ENCODE data around the gene LRMDA.
A peak's percentile ranks its signal among the peaks of the same experiment; 100 is the strongest.

LRMDA gene

GRCh38 chr10:75592151-75592787 is 160.8 kb downstream of the LRMDA start:
- H3K27me3 Mint-ChIP-seq (ENCODE audit: low read depth, poor library complexity), result no peaks in the 10 kb centered on the region
- H3K4me3 Mint-ChIP-seq, result peak overlapping the region; percentile 18
- TF ChIP-seq, protein P1, sequence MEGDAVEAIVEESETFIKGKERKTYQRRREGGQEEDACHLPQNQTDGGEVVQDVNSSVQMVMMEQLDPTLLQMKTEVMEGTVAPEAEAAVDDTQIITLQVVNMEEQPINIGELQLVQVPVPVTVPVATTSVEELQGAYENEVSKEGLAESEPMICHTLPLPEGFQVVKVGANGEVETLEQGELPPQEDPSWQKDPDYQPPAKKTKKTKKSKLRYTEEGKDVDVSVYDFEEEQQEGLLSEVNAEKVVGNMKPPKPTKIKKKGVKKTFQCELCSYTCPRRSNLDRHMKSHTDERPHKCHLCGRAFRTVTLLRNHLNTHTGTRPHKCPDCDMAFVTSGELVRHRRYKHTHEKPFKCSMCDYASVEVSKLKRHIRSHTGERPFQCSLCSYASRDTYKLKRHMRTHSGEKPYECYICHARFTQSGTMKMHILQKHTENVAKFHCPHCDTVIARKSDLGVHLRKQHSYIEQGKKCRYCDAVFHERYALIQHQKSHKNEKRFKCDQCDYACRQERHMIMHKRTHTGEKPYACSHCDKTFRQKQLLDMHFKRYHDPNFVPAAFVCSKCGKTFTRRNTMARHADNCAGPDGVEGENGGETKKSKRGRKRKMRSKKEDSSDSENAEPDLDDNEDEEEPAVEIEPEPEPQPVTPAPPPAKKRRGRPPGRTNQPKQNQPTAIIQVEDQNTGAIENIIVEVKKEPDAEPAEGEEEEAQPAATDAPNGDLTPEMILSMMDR (IDR thresholded peaks at IDR 0.05), result no peak
- no peaks in the 10 kb centered on the region for H3K9me3 Mint-ChIP-seq
- peak overlapping the region; percentile 92 for H3K27ac Mint-ChIP-seq
- H3K4me1 Mint-ChIP-seq, result peaks cover 65% of the 10 kb centered on the region
- no peak for DNase-seq
- no peaks in the 10 kb centered on the region for H3K36me3 Mint-ChIP-seq (ENCODE audit: low read depth)

DNA sequence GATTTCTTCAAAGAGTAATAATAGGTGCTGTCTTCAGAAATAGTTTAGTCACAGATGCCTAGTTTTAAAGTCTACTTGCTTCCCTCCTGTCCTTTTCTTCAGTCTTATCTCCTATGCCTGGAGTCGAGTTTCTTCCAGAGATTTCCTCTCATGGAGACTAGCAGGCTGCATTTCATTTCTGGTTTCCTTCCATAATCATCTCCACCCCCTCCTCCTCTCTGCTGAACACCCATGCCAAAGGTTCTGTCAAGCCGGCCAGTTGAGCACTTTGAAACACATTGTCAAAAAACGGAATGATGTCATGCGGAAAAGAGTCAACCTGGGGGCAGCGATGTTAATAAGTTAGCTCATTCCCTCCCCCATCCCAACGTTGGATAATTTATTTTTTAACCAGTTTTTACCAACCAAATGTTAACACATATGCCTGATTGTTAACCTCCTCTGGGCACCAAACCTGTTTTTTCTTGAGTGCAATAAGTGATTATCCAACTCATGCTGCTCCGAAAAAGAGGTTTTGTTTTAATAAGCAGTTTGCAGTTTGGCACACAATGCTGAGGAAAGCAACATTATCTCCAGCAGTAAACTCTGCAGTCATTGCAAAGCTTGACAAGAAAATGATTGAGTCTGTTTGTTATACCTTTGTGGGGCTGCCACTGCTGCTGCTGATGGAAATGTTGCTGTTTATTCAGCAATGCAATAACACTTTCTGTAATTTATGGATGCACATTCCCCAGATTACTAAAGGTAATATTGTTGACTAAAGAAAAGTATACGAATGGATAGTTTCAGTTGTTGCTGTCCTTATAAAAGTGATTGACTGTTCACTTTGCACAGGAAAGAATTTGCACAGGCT is 161.6 kb downstream of the LRMDA start:
- DNase-seq, result no peak
- H3K27me3 Mint-ChIP-seq (ENCODE audit: low read depth, poor library complexity), result no peaks in the 10 kb centered on the region
- H3K9me3 Mint-ChIP-seq, result no peaks in the 10 kb centered on the region
- peaks cover 68% of the 10 kb centered on the region for H3K4me1 Mint-ChIP-seq
- TF ChIP-seq, protein P1 (IDR thresholded peaks at IDR 0.05), result no peak
- peak overlapping the region; percentile 92 for H3K27ac Mint-ChIP-seq
- peak overlapping the region; percentile 65 for H3K4me3 Mint-ChIP-seq
- H3K36me3 Mint-ChIP-seq (ENCODE audit: low read depth), result no peaks in the 10 kb centered on the region

GRCh38 chr10:75593692-75594556 is 162.5 kb downstream of the LRMDA start:
- Mint-ChIP-seq H3K4me1 (peaks cover 75% of the 10 kb centered on the region), H3K9me3 (no peaks in the 10 kb centered on the region), H3K27me3 (ENCODE audit: low read depth, poor library complexity) (no peaks in the 10 kb centered on the region)

GRCh38 chr10:75596930-75597620 is 165.7 kb downstream of the LRMDA start:
- H3K4me1 Mint-ChIP-seq, result peaks cover 93% of the 10 kb centered on the region

More at GRCh38 chr10:75593692-75594556, 162.5 kb downstream of the LRMDA start:
- Mint-ChIP-seq H3K4me3 (peak overlapping the region; percentile 24), H3K27ac (peak overlapping the region; percentile 97), H3K36me3 (ENCODE audit: low read depth) (no peaks in the 10 kb centered on the region)
- peak; percentile 43 for DNase-seq
- TF ChIP-seq, protein P1 (IDR thresholded peaks at IDR 0.05), result peak; percentile 62

More at GRCh38 chr10:75596930-75597620, 165.7 kb downstream of the LRMDA start:
- no peaks in the 10 kb centered on the region for H3K36me3 Mint-ChIP-seq (ENCODE audit: low read depth)
- no peaks in the 10 kb centered on the region for H3K27me3 Mint-ChIP-seq (ENCODE audit: low read depth, poor library complexity)
- peak overlapping the region; percentile 94 for H3K27ac Mint-ChIP-seq
- DNase-seq, result no peak
- TF ChIP-seq, protein P1 (IDR thresholded peaks at IDR 0.05), result no peak
- peak overlapping the region; percentile 66 for H3K4me3 Mint-ChIP-seq
- H3K9me3 Mint-ChIP-seq, result no peaks in the 10 kb centered on the region

Measured in nephron progenitor cell (in vitro differentiated cells).